Cortex of kidney (tissue), 1 donor: ENCODE results near the gene MAD1L1.
"Not testable (repeated sequence)": the region's sequence is repeated elsewhere in the genome, so short reads cannot be mapped to it uniquely, and the experiment has no call there.

Experiments
- DNase-seq: peaks from one replicate; lab custom pipeline; 2025; lab: John Stamatoyannopoulos, UW

MAD1L1 gene

DNA sequence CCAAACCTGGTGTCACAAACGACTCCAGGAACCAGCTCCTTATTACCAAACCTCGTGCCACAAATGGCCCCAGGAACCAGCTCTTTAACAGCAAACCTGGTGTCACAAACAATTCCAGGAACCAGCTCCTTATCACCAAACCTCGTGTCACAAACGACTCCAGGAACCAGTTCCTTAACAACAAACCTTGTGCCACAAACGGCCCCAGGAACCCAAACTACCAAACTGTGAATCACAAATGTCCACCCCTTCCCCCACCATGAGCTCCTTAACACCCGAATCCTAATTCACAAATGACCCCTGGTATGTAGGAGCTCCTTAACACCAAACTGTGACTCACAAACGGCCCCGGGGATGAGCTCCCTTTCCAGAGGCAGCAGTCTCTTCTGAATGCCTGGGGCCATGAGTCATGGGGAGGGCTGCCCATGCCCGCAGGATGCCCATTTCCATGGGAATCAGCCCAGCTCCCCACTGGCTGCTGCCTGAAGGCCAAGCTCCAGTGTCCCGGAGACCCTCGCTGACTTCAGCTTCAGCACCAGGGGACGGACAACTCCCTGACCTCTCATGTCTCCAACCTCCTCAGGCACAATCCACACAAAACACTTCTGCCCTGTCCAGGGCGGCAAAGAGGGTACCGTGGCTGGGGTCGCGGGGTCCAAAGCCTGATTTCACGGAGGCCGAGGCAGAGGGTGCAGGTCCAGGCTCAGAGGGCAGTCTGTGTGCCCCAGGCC is 349.5 kb downstream of the MAD1L1 start:
- no peak for DNase-seq

DNA sequence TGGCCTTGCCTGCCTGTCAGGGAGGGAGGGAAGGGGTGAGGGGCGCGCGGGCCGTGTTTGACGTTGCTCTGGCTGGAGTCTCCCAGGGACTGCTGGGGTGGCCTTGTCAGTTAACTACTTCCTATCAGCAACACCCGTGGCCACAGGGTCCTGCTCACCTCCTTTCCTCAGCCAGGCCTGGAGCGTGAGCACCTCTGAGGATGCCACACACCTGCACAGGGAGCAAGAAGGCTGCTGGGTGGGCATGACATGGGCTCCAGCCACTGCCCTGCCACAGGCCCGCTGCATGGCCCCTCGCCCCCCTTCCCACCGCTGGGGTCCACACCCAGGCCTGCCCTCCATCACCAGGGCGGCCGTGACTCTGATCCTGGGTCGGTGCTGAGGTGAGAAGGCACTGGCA is 350.3 kb downstream of the MAD1L1 start:
- DNase-seq, result no peak

DNA sequence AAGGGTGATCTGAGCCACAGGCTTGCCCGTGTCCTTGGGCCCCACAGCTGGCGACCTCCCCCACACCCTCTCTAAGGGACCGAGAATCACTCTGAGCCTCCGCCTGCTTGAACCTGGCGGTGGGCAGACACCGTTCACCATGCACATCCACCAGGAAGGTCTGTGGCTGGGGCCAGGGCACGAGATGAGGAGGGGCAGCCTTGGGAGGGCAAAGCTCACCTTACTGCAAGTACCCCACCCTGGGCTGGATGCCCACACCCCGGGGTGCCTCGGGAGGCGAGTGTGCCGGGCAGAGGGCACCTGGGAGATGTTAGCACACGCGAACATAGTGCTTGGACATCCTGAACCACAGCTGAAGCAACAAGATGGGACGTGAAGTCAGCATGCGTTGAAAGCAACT is 350.8 kb downstream of the MAD1L1 start:
- DNase-seq, result no peak

DNA sequence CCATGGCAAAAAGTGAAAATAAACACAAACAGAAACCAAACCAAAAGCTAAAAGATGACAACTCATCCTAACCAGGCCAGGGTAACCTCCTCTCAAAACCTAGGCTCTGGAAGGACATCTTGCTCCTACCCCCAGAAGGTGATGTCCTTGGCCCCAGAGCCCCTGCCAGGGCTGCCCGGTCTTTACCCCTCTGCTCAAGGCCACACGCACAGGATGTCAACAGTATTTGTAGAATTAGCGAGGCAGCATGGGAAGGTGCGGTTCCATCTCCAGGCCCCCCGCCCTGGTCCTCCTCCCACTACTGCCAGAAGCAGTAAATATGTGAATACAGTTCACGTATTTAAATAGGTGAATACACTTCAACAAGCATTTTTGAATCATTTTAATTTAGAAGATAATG is 356.1 kb downstream of the MAD1L1 start:
- not testable (repeated sequence) for DNase-seq

DNA sequence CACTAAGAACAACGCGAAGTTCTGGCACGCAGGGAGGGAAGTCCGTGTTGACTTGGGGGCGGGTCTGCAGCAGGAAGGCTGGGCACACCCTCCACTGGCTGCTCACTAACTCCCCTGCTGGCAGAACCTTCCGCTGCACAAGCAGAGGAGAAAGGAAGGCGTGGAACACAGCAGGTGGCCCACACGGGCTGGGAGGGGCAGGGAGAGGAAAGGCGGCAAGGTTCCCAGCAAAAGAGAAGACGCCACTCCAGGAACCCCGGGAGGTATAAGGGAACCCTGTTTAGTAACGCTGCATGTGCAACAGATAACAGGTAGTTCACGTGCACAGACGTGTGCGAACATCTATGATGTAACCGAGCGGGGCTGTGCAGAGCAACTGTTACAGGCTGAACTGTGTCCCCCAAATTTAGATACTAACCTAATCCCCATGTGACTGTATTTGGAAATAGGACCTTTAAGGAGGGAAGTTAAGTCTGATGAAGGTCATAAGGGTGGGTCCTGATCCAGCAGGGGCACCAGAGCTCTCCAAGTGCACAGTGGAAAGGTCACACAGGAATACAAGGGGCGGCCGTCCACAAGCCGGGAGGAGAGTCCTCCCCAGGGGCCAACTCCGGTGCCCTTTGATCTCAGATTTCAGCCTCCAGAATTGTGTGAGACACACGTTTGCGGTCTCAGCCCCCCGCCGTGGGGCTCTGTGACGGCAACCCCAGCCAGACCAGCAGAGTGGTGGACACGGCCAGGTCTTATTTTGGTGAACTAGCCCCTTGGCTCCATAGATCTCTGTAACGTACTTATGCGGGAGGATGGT is 357.1 kb downstream of the MAD1L1 start:
- DNase-seq, result not testable (repeated sequence)

DNA sequence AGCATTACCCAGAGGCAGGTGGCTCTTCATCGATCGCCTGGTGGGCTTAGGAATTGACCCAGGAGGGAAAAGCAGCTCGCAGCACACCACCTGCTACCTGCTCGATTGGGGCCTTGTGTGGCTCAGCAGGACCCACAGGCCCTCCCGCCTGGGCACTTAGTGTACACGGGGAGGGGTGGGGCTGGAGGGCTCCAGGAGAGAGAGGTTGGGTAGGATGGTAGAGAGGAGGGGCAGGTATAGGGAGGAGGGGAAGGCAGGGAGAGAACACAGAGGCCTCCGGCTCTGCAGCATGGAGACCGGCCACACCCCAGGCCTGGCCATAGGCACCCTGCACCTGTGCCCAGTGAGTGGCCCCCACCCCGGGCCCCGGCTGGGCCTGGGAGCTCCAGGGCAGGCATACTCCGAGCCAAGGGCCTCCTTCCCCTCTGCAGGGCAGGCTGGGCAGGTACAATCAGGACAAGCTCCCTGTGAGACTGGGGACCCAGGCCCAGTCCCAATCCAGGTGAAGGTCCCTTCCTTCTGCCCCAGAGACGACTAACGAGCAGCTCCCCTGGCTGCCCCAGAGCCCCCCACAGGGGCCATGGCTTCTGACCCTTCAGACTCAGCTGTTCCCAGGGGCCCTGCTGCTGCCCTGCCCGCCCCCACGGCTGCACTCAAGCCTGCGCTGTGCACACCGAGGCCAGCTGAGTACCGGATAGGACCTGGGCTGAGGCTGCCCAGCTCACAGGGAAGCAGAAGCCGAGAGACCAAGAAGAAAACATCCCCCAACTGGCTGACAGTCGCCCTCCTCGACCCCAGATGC is 358.0 kb downstream of the MAD1L1 start:
- DNase-seq, result not testable (repeated sequence)

DNA sequence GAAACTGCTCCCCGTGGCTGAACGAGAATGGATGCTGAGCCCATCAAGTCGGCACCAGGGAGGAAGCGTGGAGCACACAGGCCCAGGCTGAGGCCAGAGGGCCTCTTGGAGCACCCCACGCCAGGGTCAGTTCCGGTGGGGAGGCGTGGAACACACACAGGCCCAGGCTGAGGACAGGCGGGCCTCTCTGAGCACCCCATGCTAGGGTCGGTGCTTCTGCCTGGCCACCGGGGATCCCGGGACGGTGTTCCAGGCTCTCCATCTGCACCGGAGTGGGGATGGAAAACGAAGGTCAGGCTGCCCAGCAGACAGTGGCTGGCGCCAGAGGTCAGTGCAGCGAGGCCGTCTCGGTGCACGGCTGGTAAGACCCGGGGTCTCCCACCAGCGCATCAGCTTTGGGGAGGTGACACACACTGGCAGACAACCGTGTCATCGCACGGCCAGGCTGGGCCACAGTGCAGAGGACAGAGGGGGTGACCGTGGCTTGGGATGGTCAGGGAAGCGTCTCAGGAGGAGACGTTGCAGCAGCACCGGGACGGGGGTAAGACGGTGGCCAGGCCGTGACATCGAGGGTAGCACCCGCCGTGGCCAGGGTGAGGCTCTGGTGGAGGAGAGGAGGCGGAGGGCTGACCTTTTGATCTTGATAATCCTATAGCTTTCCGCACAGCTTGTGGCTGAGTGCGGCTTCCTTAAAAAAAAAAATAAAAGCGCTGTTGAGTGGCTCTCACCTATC is 358.7 kb downstream of the MAD1L1 start:
- no peak for DNase-seq

DNA sequence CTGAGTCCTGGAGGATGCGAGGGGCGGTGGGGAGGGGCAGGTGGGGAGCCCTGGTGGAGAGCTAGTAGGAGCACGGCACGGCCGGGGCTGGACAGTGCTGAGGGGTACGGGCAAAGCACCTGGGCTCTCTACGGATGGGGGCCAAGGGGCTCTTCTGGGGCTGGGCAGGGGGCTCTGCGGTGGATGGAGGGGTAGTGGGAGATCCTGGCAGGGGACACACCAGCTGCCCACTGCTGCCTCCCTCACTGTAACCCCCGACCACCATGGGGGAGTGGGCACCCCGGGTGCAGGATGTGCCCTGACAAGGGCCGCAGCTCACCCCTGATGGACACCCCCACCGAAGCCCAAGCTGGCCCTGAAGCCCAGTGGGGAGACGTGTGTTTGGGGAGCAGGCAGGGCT is 359.3 kb downstream of the MAD1L1 start:
- no peak for DNase-seq

DNA sequence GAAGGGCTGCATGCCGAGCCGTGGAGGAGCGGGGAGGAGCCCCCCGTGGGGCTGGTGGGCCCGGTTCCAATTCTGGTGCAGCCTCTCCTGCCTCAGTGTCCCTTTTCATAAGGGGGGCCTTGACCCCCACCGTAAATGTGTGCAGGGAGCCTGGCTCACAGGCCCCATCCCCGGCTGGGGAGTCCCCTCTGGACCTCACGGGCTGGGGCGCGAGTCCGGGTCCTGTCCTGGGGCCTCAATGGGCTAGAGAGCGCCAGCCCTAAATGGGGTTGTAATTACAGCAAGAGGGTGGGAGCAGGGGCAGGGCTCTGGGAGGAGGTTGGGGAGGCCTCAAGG is 359.7 kb downstream of the MAD1L1 start:
- DNase-seq, result no peak

DNA sequence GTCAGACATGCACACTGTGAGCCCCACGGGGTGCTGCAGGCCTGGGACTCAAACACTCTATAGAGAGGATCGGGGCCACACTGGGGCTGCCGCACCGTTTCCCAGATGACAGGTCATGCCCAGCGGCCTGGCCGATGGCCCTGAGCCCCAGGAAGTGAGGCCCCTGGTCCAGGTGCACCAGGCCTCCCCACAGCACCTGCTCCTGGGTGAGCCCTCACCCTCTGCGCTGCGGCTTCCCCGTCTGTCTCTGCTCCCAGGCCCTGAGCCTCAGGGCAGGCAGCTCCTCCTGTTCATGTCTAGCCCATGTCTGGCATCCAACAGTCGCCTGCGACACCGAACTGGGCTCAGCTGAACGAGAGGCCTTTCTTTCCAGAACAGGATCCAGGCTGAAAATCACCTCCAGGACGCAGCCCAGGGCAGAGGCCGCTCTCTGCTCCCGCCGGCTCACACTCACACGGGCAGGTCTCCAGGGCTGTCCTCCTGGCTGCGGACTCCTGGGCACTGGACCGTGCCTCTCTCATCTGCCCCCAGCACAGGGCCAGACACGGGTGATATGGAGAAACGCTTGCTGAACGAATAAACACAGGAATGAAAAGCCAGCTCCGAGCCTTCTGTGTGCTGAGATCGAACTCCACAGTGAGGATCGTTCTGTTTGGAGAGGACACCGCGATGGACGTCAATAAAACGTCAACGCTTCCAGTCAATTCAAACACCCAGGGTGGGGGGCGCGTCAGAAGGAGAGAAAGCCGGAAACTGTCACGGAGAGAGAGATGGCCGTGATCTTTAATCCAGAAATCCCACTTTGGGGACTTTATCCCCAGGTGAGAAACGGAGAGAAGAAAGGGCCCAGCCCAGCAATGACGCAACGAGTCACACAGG is 360.3 kb downstream of the MAD1L1 start:
- DNase-seq, result no peak

DNA sequence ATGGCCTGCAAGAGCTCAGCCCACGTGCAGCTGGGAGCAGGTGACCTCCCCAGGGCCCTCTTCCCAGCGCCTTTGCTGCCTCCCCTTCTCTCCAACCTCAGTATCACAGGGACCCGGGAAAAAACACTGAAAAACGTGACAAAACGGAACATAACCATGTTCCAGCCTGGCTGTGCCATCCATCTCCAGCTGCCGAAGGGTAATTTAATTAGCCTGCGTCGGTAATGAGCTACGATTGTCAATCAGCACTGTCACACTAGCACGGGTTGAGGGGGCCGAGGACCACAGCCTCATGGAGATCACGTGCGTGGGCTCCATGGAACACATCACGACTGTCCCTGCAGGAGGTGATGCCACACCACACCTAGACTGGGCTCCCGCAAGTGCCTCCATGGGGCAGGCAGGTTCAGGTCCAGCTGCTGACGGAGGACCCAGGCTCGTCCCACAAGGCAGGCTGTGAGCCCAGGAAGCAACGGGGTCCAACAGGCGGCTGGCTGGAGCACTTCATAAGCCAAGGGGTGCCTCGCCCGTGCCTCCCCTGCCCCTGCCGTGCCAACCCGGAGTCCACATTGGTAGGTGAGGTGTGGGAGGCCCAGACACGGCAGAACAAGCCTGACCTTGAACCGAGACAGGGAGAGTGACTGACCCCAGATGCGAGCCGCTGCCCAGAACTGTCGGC is 363.2 kb downstream of the MAD1L1 start:
- no peak for DNase-seq

DNA sequence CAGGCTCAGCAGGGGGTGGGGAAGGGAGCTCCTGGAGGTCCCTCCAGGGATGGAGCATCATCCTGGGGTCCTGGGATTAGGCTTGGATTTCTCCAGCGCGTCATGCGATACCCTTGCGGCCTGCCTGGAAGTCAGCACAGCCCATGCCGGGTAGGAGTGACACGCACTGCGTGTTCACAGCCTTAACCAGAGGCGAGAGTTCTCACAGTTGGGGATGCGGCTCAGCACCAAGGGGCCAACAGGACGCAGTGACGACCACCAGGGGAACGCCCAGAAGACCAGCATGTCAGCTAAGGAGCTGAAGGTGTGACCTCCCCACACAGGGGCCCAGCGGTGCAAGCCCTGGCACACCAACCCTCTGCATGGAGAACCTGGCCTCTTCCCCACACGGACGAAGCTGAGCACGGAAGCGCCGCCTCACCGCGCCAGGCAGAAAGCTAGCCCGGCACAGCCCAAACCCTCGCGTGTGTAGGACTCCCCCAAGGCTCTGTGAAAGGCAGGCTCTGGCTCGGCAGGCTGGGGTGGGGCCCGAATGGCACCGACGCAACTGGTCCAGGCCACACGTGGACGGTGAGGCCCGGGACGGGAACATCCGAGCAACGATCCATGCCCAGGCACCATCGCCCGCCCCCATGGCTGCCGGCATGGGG is 364.1 kb downstream of the MAD1L1 start:
- DNase-seq, result no peak

DNA sequence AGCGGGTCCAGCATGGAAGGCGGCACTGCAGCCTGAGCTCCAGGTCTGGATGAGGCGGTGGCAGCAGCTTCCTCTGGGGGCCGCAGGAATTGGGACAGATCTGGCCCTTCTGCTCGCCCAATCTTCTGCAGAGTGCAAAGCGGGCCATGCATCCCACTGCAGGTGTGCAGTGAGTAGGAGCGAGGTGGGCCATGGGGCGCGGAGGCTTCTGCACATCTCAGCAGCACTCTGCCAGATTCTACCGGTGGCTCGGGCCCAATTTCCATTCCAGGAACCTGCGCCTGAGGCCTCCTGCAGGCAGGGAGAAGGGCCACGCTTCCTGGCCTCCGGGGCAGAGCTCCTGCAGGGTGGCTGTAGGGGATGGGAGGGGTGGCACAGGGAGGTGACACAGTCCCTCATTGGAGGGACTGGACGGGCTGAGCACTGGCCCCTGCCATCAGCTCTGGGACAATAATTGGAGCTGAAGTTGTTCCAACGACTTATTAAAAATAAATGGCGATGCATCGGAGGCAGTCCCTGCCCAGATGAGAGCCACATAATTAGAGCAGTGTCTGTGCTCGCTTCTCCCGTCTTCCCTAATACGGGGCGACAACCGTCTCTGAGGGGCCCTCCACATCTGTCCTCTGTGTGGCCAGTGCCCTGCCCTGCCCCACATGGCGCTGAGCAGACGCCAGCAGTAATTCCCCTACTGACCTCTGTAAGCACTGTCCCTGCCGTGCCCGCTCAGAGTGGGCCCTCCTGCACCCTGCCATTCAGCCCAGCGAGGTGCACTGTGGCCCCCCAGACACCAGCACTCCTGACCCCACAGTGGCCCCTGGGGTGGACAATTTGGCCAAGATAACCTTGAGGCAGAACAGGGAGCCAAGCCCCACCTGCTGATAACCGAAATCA is 365.1 kb downstream of the MAD1L1 start:
- DNase-seq, result no peak

DNA sequence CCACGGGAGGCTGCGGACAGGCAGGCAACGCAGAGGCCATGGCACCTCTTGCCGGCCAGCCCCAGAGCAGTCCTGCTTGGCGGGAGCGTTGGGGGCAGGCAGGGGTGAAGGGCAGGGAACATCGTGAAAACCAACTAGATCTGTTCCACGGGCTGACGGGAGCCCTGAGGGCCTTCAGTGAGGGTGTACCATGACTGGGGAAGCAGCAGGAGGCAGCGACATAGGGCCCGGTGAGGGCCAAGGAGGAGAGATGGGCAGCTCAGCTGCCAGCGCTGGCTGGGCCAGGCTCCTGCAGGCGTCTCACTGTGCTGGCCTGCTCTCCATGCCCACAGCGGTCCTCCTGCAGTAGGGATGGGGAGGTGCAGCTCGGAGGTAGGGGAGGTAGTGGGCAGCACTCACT is 366.1 kb downstream of the MAD1L1 start:
- no peak for DNase-seq

DNA sequence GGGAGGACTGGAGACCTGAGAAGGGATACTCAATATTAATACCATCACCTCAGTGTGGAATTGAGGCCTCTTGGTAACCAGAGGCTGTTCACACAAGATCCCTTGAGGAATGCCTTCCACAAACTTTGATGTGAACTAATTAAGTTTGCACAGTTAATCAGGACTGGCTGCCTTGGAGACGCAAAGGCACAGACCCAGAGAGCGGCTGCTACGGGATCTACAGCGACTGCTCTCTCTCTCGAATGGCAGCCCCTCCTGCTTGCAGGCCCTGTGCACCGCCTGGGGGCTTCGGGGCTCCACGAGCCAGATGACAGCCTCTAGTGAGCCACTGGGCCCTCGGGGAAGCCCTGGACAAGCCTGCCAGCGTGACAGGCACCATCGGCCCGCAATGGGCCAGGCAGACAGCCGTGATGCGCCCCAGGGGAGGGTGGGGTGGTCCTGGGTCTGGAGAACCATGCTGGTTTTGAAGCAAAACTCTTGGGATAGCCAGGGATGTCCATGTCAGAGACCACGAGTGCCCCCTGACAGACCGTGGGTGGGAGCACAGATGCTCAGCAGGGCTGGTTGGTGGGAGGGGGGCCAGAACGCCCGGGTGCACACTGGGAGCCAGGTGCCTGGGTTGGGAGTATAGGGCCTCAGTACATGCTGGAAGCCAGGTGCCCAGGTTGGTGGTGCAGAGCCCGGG is 367.0 kb downstream of the MAD1L1 start:
- DNase-seq, result no peak

DNA sequence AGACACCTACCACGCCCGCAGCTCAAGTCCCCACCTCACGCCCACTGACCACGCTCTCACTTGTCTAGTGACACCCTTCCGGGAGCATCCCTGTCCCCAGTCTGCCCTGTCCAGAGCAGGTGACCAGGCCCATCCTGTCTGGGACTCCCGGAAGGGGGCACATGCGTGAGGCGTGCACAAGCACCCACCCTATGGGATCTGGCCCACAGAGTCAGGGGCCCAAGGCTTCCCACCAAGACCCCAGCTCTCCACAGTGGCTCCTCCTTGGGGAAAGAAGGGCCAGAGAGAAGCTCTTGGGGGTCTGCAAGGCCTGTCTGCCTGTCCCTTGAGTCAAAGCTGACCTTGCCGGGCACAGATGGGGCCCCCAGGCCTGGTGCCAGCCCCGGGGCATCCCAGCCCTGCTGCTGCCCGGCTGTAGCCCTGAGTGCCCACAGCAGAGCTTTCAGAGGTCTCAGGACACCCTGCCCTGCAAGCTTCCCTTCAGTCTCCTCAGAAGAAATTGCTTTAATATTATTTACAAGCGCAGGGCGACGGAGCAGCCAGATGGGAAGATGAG is 367.7 kb downstream of the MAD1L1 start:
- DNase-seq, result no peak

DNA sequence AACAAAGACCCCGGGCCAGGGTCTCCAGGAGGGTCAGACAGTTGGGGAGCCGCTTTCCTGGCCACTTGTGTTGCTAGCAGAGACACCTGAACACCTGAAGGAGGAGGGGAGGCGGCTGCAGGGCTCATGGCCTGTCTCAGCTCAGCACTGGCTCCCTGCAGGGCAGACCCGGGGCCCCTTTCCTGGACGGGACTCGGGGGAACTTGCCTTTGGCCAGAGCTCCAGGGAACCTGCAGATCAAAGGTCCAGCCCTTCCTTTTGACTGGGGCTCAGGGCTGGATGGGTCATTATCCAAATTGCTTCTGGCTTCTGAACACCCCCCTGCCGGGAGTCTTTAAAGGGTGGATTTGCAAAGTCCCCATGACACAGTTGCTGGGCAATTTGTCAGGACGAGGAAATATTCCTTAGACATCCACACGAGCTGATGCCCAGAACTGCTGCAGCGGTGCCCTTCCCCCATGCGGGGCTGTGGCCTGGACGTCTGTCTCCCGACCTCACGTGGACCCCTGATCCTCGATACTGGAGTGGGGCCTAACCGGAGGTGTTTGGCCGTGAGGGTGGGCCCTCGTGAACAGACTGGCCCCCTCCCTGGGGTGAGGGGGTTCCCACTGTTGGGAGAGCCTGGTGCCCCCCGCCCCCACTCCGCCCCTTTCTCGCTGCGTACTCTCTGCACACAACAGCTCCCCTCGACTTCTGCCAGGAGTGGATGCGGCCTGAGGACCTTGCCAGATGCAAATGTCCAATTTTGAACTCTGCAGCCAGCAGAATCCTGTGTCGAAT is 368.4 kb downstream of the MAD1L1 start:
- DNase-seq, result no peak
